Measurements from ENCODE around the gene P2RY2.

P2RY2 gene

DNA sequence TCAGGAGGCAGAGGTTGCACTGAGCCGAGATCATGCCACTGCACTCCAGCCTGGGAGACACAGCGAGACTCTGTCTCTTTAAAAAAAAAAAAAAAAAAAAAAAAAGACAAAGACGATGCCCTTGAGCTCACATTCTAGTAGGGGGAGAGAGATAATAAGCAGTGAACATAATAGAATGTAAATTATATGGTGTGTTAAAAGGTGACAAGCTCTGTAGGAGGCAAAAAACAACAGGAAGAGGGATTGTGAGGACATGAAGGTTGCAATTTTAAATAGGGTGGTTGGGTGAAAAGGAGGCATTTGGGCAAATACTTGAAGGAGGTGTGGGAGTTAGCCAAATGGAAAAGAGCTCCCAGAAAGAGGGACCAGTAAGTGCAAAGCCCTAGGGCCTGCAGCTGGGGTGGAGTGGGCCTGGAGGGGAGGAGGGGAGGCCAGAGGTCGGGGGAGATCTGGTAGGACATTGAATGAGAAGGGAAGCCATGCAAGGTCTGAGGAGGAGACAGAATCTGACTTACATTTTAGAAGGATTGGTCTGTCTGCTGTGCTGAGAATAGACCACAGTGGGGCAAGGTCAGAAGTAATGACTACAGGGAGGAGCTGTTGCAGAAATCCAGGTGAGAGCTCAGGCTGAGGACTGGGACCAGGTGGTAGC lies 26.6 kb downstream of the P2RY2 start:
- DNase-seq (ENCODE audit: low read depth) = no peak

- no peak for DNase-seq (ENCODE audit: low read depth)
These were observed 27.4 kb downstream of the P2RY2 start for GRCh38 chr11:73245461-73245860.

DNA sequence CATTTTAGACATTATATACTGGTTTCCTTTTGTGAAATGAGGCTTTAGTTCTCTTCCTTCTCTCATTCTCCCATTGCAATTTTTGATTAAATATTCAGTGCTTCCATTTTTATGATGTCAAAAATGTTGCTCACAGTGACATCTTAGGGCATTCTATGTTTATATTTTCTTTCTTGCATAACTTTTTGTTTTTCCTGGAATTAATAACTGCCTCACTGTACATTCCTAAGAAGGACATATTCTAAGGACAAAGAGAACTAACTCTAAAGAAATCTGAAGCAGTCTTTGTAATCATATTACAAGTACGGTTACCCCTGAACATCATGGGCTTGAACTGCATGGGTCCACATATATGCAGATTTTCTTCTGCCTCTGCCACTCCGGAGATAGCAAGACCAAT lies 28.2 kb downstream of the P2RY2 start:
- DNase-seq (ENCODE audit: low read depth) = no peak

DNA sequence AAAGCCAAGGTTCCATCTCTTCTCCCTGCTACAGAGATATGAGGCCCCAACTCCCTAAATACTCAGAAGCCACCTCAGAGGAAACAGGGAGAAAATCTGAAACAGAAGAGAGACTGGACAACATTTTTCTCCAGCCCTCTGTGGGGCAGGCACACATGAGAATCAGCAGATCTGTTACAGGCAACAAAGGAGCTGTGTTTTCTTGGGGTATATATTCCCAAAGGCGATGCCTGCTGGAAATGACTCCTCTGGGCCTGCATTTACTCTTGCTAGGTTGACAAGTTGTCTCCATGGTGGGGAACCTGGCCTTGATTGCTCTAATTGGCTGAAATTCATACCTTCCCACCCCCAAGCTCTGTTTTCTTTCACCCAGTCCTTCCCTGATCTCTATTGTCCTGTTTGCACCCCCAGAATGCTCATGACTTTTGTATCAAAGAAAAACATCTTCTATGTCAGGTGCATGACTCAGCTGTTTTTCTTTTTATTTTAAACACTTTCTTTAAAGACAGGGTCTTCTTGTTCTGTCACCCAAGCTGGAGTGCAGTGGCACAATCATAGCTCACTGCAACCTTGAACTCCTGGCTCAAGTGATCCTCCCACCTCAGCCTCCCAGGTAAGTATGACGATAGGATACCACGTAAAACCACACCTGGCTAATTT lies 30.6 kb downstream of the P2RY2 start:
- no peak for DNase-seq (ENCODE audit: low read depth)

GRCh38 chr11:73249304-73249703 lies 31.2 kb downstream of the P2RY2 start:
- no peak for DNase-seq (ENCODE audit: low read depth)

GRCh38 chr11:73249853-73250783 lies 32.0 kb downstream of the P2RY2 start:
- DNase-seq (ENCODE audit: low read depth) = no peak

DNA sequence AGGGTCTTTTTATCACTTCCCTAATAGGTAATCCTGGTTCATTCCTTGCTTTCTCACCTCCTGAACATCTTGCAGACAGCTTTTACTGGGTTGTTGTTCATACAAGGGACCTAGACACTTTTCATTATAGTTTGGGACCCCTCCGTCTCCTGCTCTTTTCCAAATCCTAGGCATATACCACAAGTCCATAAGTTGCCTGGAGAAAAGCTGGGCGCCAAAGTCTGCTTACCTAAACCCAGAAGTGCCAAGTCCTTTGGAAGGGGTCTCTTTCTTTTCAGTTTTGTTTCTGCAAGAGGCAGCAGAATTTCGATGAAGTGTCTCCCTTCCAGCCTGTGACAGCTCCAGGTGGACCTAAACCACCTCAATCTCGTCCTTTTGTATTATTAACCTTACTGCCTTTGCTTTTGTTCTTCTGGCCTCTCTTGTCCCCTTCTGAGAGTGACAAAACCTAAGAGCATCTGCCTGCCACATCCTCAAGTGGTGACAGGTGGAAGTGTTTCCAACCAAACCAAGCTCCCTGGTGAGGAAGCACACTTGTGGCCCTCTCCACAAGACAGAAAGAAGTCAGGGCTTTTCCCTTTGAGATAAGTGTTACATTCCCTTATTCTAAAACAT lies 34.6 kb downstream of the P2RY2 start:
- DNase-seq (ENCODE audit: low read depth) = no peak

GRCh38 chr11:73257342-73258103 lies 39.4 kb downstream of the P2RY2 start:
- DNase-seq (ENCODE audit: low read depth) = peak; percentile 96

DNA sequence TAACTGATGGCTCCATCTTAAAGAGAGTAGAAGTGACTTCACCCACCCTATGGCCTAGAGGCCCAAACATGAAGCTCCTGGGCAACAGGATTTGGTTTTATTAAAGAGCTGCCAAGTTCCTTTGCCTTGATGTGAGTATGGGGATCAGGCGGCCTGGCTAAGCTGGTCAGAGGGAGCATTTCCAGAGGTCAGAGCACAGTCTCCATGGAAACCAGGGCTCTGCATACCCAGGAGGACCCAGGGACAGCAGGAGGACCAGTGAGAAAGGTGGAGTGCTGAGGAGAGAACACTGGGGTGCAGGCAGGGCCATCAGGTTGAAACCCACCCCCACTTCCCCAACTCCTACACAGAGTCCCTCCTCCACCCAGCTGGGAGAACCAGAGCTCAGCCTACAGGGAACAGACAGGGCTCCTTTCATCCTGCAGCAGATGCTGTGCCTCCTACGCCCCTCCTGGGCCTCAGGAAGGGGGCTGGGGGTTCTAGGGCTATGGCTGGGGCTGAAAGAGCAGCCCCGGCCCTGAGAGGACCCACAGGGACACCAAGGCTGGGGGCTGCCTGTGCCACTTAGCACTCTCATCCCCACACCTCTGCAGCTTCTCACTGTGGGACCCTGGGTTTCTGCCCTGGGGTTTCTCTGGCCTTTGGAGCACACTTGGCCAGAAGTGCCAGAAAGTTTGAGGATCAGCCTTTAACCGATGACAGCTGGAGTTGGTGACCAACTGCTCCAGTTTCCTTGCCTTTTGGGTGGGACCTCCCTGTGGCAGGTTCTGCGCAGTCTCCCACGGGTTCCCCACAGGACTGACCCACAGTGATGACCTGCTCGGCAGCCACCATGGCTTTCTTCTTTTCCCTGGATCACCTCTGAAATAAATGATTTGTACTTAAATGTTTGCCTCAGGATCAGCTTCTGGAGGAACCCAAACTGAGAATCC lies 40.3 kb downstream of the P2RY2 start:
- DNase-seq (ENCODE audit: low read depth) = no peak

DNA sequence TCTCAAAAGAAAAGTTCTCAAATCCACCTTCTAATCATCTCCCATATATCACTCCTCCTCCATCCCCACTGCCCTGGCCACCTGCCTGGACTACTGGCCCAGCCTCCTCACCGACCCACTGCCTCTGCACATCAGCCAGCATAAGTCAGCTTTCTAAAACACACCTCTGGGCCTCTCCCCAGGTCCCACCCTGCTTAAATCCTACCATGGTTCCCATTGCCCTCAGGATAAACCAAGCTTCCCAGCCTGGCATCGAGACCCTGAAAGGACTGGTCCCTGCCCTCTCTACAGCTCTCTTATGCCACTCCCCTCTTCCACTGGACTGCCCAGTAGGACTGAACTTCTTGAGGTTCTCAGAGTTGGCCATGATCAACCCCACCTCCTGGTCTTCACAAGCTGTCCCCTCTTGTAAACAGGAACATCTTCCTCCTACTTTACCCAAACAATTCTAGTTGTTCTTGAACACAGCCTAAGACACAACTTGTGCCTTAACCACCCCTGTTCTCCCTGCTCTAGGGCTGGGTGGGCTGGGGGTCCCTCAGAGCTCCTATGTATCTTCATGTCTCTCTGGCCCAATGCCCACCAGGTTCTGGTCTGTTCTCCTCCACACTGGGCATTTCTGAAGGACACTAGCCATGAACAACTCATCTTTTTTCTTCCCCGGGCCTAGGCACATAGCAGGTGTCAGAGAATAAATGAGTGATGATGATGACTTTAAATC lies 41.5 kb downstream of the P2RY2 start:
- no peak for DNase-seq (ENCODE audit: low read depth)

DNA sequence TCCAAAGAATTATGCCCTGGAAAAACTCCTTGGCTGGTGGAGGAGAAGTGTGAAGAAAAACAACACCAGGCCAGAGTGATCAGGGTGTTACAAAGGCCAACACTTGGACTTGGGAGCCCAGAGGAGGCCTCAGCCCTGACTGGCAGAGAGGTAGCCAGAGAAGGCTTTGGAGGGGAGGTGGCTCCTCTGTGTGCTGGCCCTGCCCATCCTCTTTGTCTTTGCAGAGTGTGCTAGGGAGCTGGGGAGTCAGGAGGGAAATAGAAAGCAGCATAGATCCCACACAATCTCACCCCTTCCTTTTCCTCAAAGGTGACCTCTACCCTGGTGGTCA lies 42.0 kb downstream of the P2RY2 start:
- DNase-seq (ENCODE audit: low read depth) = no peak

DNA sequence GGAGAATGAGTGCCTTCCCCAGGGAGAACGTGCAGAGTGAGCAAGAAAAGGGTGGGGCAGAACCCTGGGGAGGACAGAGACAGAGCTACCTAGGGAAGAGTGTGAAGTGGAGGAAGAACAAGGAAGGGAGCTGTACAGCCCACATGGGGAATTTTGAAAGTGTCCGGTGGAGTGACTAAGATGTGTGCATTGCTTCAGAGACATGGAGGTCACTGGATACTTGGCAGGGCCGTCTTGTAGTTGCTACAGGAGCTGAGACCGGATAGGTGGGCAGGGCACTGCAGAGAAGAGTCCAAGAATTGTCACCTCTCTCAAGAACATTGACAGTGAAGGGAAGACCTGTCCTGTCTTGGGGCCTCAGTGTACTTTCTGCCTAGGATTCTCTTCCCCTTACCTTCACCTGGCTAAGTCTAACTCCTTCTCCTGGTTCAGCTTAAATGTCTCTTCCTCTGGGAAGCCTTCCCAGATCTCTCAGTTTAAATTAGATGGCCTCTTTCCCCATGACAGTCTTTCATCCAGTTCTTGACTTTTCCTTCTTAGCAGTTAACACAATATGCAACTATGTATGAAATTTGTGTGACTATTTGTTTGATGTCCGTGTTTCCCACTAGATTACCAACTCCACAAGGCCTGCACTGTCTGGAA lies 44.9 kb downstream of the P2RY2 start:
- no peak for DNase-seq (ENCODE audit: low read depth)

GRCh38 chr11:73263640-73264039 lies 45.6 kb downstream of the P2RY2 start:
- no peak for DNase-seq (ENCODE audit: low read depth)

DNA sequence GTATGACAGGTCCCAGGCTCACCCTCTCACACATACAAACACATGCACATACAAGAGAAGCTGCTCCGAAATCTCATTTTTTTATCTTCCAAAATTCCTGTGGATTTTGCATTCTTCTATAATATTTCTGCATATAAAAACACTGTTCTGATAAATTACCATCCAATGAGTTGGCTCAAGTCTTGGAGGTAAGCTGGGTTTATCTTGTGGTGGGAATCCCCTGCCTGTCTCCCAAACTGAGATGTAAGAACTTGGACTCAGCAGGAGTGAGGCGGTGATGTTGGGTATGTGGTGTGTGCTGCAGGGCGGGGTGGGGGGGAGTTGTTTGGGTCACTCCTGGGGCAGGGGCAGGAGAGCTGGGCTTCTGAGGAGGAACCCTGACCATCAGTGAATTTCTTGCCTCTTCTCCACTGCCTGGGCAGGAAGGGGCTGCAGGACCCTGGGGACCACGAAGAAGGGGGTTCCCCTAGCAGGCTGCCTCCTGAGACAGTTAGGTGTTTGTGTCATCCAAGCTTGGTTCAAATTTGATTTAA lies 47.3 kb downstream of the P2RY2 start:
- DNase-seq (ENCODE audit: low read depth) = no peak

DNA sequence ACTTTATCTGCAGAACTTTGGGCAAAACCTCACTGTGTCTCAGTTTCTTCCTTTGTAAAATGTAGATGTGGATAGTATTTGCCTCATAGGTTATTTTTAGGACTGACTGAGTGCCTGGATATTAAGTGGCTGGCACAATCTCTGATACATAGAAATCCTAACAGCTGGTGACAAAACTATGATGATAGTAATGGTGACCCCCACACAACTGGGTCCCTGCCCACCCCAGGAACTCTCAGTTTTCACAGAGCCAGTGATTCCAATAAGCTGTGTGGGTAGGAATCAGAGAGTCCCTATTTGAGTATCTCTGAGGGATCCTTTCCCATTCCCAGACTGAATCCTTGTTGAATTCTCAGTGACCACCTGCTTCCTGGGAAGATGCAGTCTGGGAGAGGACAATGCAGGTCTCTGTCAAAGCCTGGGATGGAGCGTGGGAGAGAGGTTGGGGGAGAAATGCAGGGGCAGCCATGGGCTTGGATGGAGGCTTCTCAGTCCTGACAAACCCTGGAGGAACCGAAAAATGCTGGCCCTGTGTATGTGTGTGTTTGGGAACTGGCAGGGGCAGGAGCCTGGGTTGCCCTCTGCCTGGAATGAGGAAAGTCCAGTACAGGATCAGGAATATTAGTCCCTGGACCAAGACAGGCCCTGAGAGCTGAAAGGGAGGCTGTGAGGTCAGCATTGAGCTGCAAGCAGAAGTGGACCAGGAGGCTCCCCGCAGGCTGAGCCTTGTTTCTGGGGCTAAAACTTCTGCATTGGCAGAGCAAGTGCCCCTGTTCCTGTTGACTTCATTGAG lies 48.0 kb downstream of the P2RY2 start:
- no peak for DNase-seq (ENCODE audit: low read depth)

- no peak for DNase-seq (ENCODE audit: low read depth)
These were observed 48.6 kb downstream of the P2RY2 start for GRCh38 chr11:73266646-73267020.

- DNase-seq (ENCODE audit: low read depth) = no peak
These were observed 49.2 kb downstream of the P2RY2 start for GRCh38 chr11:73267122-73267846.
